CD4-positive, alpha-beta T cell (primary cell): ENCODE results near the gene HOXD8. TPM values are rescaled to one million over a fixed set of nuclear protein-coding genes. Genes with fewer than 3 reads are reported as not detected.

Experiments
- ATAC-seq: fragments of 200-7000 bp; cut with Tn5 transposase; one replicate; pipeline ENCODE4 v1.10.0; 2022; ENCODE audit warnings: mild to moderate bottlenecking; ENCODE audit not compliant: poor library complexity
- CTCF ChIA-PET: fragments of 350-600 bp; sonication (Branson Sonifier 250); formaldehyde crosslinking; loops from one replicate; lab custom pipeline; 2021; ENCODE audit warnings: antibody characterized with exemption, inconsistent platforms; lab: Charles Lee
- POLR2A ChIA-PET: fragments of 350-600 bp; sonication (Branson Sonifier 250); formaldehyde crosslinking; loops from one replicate; lab custom pipeline; 2021; ENCODE audit warnings: antibody characterized with exemption, inconsistent platforms; lab: Charles Lee
- DNase-seq, 14 experiments: peaks; one replicate each; pipeline ENCODE4 v3.0.0-alpha.2; 2013 to 2020; ENCODE audit warnings: mixed read lengths in 2 of 14
- H3K27ac ChIP-seq, 2 donors: one replicate each; pipeline versions ENCODE4 v1.5.1 to v1.7.0; 2013; ENCODE audit warnings: low read length in 2 of 2, low read depth in 1 of 2, mild to moderate bottlenecking in 1 of 2
- H3K27me3 ChIP-seq, 2 experiments: 1 replicate in 1 of 2; 2 replicates in 1 of 2; pipeline versions ENCODE4 v1.6.1 to v1.7.0; 2013; ENCODE audit warnings: low read length in 2 of 2, control low read depth in 1 of 2, mild to moderate bottlenecking in 1 of 2, moderate library complexity in 1 of 2; ENCODE audit not compliant: insufficient read depth in 2 of 2, control insufficient read depth in 1 of 2
- H3K36me3 ChIP-seq: one replicate; pipeline ENCODE4 v1.6.1; 2013; ENCODE audit warnings: low read length, control low read depth; ENCODE audit not compliant: insufficient read depth
- H3K4me1 ChIP-seq: one replicate; pipeline ENCODE4 v1.6.1; 2013; ENCODE audit warnings: low read length, control low read depth; ENCODE audit not compliant: insufficient read depth
- H3K4me3 ChIP-seq: one replicate; pipeline ENCODE4 v1.5.1; 2013; ENCODE audit warnings: mild to moderate bottlenecking, low read length, moderate library complexity
- H3K9me3 ChIP-seq, 2 experiments: 1 replicate in 1 of 2; 2 replicates in 1 of 2; pipeline versions ENCODE4 v1.6.1 to v1.7.0; 2013; ENCODE audit warnings: low read length in 2 of 2, mild to moderate bottlenecking in 2 of 2, control low read depth in 1 of 2, moderate library complexity in 1 of 2; ENCODE audit not compliant: control insufficient read depth in 1 of 2, insufficient read depth in 1 of 2
- H3K27ac Mint-ChIP-seq: one replicate; pipeline ENCODE4 v1.8.0; 2020; ENCODE audit warnings: mixed read lengths
- H3K27me3 Mint-ChIP-seq: one replicate; pipeline ENCODE4 v1.8.0; 2021; ENCODE audit warnings: mixed read lengths
- H3K36me3 Mint-ChIP-seq: one replicate; pipeline ENCODE4 v1.8.0; 2021; ENCODE audit warnings: low read depth, mixed read lengths
- H3K4me1 Mint-ChIP-seq: one replicate; pipeline ENCODE4 v1.8.0; 2021; ENCODE audit warnings: low read depth, mixed read lengths
- H3K4me3 Mint-ChIP-seq: one replicate; pipeline ENCODE4 v1.8.0; 2020; ENCODE audit warnings: mild to moderate bottlenecking, mixed read lengths
- H3K9me3 Mint-ChIP-seq: one replicate; pipeline ENCODE4 v1.8.0; 2020; ENCODE audit warnings: mixed read lengths
- intact Hi-C, 2 experiments: fragments of 100-400 bp; cut with DNase I in 1 of 2; cut with micrococcal nuclease in 1 of 2; formaldehyde crosslinking; loops; one replicate each; pipeline versions ENCODE4 v1.15.1 to v1.9.0; 2023 to 2025; cut with DNase I, micrococcal nuclease
- total RNA-seq, 174 experiments: library from RNA in 2 of 174; stranded (reverse) in 2 of 174; gene quantifications; one replicate each; pipeline ENCODE4 v1.2.3 and lab custom pipeline; 2021 to 2026
- TF ChIP-seq, protein P1 (sequence below): fragments of 200-600 bp; IDR thresholded peaks from one replicate; pipeline ENCODE4 v1.8.0; 2022; ENCODE audit warnings: antibody characterized with exemption, mild to moderate bottlenecking

Gene HOXD8
- total RNA-seq, 2 experiments from 2014 or later = not detected

DNA sequence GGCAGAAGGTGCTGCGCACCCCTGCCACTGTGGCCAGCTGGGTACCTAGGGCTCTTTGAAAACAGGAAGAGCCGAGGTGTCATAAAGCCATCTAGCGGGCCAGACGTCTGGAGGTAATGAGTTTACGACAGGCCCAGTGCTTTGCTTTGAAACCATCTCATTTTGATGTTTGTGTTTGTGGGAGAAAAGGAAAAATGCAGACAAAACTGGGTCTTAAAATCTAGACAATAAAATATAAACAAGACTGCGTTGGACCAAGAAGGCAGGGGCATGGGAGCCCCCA is 3.8 kb upstream of the HOXD8 start:
- Histone ChIP-seq H3K9me3 (peaks cover 0 to 50% of the 10 kb centered on the region in 2 experiments), H3K36me3 (no peaks in the 10 kb centered on the region), H3K27me3 (peaks cover 79 to 90% of the 10 kb centered on the region in 2 experiments), H3K4me3 (no peak overlapping the region), H3K27ac (no peak overlapping the region), H3K4me1 (peaks cover 45% of the 10 kb centered on the region)
- DNase-seq (no peak), ATAC-seq (no peak)
- H3K4me1 Mint-ChIP-seq = peaks cover 31% of the 10 kb centered on the region
- intact Hi-C loops = loop anchor here (2.0 to 10.0 kb wide), 6 partner anchors 49 to 1023 kb away; no protein-coding TSS in a partner anchor
- H3K27me3 Mint-ChIP-seq = peaks cover 84% of the 10 kb centered on the region
- no peaks in the 10 kb centered on the region for H3K36me3 Mint-ChIP-seq
- H3K27ac Mint-ChIP-seq = no peak overlapping the region
- CTCF ChIA-PET = interaction anchor here (1.6 to 4.4 kb wide), 4 partner anchors 318 to 1023 kb away, joined by 3 to 42 read pairs (median 19); no protein-coding TSS in a partner anchor
- H3K4me3 Mint-ChIP-seq = no peak overlapping the region
- TF ChIP-seq, protein P1, sequence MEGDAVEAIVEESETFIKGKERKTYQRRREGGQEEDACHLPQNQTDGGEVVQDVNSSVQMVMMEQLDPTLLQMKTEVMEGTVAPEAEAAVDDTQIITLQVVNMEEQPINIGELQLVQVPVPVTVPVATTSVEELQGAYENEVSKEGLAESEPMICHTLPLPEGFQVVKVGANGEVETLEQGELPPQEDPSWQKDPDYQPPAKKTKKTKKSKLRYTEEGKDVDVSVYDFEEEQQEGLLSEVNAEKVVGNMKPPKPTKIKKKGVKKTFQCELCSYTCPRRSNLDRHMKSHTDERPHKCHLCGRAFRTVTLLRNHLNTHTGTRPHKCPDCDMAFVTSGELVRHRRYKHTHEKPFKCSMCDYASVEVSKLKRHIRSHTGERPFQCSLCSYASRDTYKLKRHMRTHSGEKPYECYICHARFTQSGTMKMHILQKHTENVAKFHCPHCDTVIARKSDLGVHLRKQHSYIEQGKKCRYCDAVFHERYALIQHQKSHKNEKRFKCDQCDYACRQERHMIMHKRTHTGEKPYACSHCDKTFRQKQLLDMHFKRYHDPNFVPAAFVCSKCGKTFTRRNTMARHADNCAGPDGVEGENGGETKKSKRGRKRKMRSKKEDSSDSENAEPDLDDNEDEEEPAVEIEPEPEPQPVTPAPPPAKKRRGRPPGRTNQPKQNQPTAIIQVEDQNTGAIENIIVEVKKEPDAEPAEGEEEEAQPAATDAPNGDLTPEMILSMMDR = no peak
- POLR2A ChIA-PET = no interaction called here
- no peaks in the 10 kb centered on the region for H3K9me3 Mint-ChIP-seq

DNA sequence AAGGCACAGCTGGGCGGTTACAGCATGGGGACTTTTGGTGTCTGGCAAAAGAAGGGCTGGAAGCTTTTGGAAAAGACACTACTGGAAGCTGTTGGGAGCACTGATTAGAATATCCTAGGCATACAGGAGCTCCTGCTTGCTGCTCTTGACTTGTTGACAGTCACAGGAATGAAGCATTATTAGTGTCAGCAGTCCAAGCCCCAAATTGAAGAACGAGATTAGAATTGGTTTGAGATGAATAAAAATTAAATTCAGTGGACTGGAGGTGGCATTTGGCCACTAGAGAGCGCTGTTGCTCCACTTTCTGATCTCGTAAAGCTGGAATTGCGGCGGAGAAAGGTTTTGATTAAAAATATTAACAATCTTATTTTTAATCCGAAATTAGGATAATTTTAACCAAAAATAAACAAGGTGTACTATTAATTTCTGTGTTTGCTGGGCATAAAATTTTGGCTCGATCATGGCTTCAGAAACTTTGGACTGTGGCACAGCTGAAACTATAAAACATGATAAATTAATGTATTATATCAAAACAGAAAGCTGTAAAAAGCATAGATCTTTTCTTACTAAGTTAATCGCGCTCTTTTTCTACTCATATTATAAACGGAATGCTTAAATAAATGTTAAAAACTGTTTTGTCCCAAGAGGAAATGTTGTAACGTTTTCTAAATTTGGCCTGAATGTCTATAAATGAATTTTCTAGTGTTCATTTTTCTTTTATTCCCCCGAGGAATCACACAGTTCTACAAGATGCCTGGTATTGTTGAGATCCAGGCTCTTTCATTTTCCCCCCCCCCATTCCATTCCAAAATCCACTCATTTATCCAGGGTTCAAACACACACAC is 2.4 kb upstream of the HOXD8 start:
- Mint-ChIP-seq H3K4me3 (no peak overlapping the region), H3K4me1 (peaks cover 45% of the 10 kb centered on the region), H3K9me3 (no peaks in the 10 kb centered on the region), H3K27me3 (peaks cover 84% of the 10 kb centered on the region), H3K27ac (peak overlapping the region; percentile 38), H3K36me3 (no peaks in the 10 kb centered on the region)
- TF ChIP-seq, protein P1 = peak; percentile 99
- no peak overlapping the region for H3K27ac ChIP-seq
- H3K4me3 ChIP-seq = no peak overlapping the region
- ChIA-PET POLR2A (interaction anchor here (0.5 to 1.4 kb wide), 6 partner anchors 12 to 1022 kb away, joined by 3 to 8 read pairs (median 3); no protein-coding TSS in a partner anchor), CTCF (interaction anchor here (0.5 to 4.4 kb wide), 25 partner anchors 10 to 1037 kb away, joined by 3 to 42 read pairs (median 4); partner anchors contain the start of gene HOXD10)
- peak; percentile 54 to 85 (median 65) for DNase-seq
- intact Hi-C loops = loop anchor here (1.0 to 10.0 kb wide), 9 partner anchors 48 to 1022 kb away; no protein-coding TSS in a partner anchor
- H3K27me3 ChIP-seq = peaks cover 79 to 90% of the 10 kb centered on the region in 2 experiments
- ATAC-seq = no peak
- peaks cover 0 to 43% of the 10 kb centered on the region in 2 experiments for H3K9me3 ChIP-seq
- H3K36me3 ChIP-seq = no peaks in the 10 kb centered on the region
- peaks cover 43% of the 10 kb centered on the region for H3K4me1 ChIP-seq

DNA sequence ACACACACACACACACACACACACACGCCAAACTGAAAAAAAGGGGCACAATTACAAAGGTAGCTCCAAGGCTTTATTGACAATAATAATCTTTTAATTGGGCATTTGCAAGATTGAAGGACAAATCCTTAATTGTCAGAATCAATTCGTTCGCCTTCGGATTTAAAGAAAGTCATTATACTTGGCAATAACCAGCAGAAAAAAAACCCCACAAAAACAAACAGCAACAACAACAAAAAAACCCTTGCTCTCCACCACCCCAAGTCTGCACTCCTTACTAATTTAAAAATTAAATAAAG is 1.8 kb upstream of the HOXD8 start:
- Mint-ChIP-seq H3K9me3 (no peaks in the 10 kb centered on the region), H3K4me3 (peak overlapping the region; percentile 31), H3K4me1 (peaks cover 49% of the 10 kb centered on the region), H3K27me3 (peaks cover 85% of the 10 kb centered on the region), H3K27ac (peak overlapping the region; percentile 35), H3K36me3 (no peaks in the 10 kb centered on the region)
- no peaks in the 10 kb centered on the region for H3K36me3 ChIP-seq
- ChIA-PET CTCF (interaction anchor here (0.8 to 4.4 kb wide), 10 partner anchors 11 to 1034 kb away, joined by 3 to 42 read pairs (median 4); partner anchors contain the start of gene HOXD10), POLR2A (interaction anchor here (1.2 kb wide), 1 partner anchor 327 kb away, joined by 8 read pairs; no protein-coding TSS in a partner anchor)
- peaks cover 43% of the 10 kb centered on the region for H3K4me1 ChIP-seq
- intact Hi-C loops = loop anchor here (1.0 to 10.0 kb wide), 9 partner anchors 47 to 1021 kb away; no protein-coding TSS in a partner anchor
- peaks cover 0 to 37% of the 10 kb centered on the region in 2 experiments for H3K9me3 ChIP-seq
- TF ChIP-seq, protein P1 = no peak
- peaks cover 80 to 90% of the 10 kb centered on the region in 2 experiments for H3K27me3 ChIP-seq
- ATAC-seq = no peak
- no peak overlapping the region for H3K27ac ChIP-seq
- no peak for DNase-seq
- H3K4me3 ChIP-seq = no peak overlapping the region
